ENCODE measurements around the gene DCTN4.
A peak's percentile ranks its signal among the peaks of the same experiment; 100 is the strongest.
"Not testable (repeated sequence)": the region's sequence is repeated elsewhere in the genome, so short reads cannot be mapped to it uniquely, and the experiment has no call there.

Gene DCTN4

GRCh38 chr5:150758531-150759333 lies at the start of gene DCTN4:
Gene DCTN4, minus strand, starts transcription at chr5:150759017. Its CDS starts 24 bp downstream, at chr5:150758993.
- DNase-seq (ENCODE audit: low read depth in 2 of 2) = peak; percentile 88 to 91

GRCh38 chr5:150804388-150804787 lies 45.6 kb upstream of the DCTN4 start:
- DNase-seq (ENCODE audit: low read depth in 2 of 2) = no peak

DNA sequence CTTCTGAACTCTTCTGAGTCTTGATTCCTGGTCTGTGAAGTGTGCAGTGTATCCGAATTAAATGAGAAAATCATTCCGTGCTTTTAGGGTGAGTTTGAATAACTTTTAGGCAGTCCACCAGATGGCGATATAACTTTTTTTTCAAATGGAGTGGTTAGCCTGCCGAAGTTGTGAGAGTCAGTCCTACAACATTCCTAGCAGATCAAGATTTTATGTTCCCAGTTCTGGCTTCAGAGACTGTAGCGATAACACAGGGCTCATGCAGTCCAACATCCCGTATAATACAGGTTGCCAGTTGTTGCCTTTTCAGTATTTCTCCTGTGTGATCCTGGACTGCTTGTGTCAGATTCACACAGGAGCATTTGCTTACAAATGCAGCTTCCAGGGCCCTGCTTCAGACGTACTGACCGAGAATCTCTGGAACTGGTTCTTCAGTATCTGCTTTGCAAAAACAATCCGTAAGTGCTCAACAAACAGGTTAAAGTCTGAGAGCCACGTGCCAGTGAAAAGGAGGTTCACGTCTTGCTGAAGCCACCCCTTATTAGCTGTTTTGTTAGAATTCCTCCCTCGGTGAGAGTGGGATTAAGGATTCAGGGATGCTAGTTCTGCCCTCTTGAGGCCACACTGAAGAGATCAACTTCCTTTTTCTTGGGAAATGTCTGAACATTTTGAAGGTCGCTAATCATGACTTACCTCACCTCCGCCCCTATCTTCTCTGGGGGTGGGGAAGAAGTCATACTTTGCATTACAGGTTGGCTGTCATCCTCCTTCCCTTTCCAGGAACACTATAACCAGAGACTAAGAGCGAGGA lies 42.5 kb upstream of the DCTN4 start:
- DNase-seq (ENCODE audit: low read depth in 2 of 2) = no peak

DNA sequence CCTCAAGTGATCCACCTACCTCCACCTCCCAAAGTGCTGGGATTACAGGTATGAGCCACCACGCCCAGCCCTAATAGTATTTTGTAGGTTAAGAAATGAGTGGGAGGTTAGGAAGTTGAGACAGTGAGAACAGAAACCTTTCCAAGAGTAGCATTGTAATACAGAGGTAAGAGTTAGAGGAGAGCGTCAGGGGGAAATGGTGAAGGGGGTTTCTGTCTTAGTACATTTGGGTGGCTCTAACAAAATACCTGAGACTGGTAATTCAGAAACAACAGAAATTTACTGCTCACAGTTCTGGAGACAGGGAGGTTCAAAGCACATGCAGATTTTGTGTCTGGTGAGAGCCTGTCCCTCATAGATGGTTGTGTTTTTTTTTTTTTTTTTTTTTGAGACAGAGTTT lies 38.6 kb upstream of the DCTN4 start:
- no peak for DNase-seq (ENCODE audit: low read depth in 2 of 2)

- DNase-seq (ENCODE audit: low read depth in 2 of 2) = no peak
Observed at GRCh38 chr5:150794927-150795326, 36.1 kb upstream of the DCTN4 start.

DNA sequence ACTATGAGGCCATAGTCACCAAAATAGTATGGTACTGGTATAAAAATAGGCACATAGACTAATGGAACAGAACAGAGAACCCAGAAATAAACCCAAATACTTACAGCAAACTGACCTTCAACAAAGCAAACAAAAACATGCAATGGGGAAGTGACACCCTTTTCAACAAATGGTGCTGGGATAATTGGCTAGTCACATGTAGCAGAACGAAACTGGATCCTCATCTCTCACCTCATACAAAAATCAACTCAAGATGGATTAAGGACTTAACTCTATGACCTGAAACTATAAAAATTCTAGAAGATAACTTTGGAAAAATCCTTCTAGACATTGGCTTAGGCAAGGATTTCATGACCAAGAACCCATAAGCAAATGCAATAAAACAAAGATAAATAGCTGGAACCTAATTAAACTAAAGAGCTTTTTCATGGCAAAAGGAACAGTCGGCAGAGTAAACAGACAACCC lies 34.6 kb upstream of the DCTN4 start:
- not testable (repeated sequence) for DNase-seq (ENCODE audit: low read depth in 2 of 2)

GRCh38 chr5:150791536-150791935 lies 32.7 kb upstream of the DCTN4 start:
- no peak for DNase-seq (ENCODE audit: low read depth in 2 of 2)

DNA sequence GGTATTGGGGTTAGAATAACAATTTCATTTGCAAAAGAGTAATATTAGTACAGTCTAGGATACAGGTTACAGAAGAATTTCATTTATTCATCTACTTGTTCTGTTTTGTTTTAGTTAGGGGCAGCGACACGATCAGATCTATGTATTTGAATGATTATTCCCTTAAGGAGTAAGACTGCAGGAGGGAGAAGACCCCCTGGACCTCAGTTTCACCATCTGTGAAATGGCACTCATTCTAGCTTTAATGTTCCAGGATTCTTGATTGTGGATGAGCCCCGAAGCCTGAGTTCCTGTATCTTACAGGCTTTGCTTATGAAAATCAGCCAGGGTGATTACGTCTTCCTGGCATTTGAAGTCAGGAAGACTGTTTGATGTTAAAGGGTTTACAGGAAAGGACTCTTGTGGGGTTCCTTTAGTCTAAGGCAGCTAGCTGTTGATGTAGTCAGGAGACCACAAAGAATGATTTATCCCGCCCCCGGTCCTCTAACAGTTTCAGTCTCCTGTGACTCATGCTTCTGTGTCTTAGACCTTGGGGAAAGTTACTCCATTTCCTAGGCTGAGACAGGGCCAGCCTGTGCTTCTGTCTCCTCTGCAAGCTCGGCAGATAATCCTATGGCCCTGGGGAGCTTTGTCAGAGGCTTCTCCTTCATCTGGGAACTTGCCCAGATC lies 31.3 kb upstream of the DCTN4 start:
- peak; percentile 61 to 62 for DNase-seq (ENCODE audit: low read depth in 2 of 2)

GRCh38 chr5:150789450-150789849 lies 30.6 kb upstream of the DCTN4 start:
- no peak for DNase-seq (ENCODE audit: low read depth in 2 of 2)

DNA sequence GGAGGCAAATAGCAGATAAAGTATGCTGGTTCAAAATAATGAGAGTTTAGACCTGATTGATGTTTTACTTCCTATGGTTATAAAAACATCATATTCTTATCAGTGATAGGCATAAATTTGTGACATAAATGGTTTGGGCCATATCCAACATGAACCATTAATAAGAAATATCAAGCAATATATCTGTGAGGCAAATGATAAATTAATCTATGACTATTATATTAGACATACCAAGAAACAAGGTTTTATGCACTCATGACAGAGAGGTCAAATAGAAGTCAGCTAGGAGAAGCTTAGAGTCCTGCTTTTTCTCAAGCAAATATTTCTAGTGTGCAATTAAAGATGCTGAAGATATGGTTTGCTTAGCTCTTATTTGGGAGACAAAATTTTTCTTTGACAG lies 30.2 kb upstream of the DCTN4 start:
- DNase-seq (ENCODE audit: low read depth in 2 of 2) = no peak

- DNase-seq (ENCODE audit: low read depth in 2 of 2) = no peak
Observed at GRCh38 chr5:150787656-150788055, 28.8 kb upstream of the DCTN4 start.

- DNase-seq (ENCODE audit: low read depth in 2 of 2) = no peak
Observed at GRCh38 chr5:150786876-150787275, 28.1 kb upstream of the DCTN4 start.

- DNase-seq (ENCODE audit: low read depth in 2 of 2) = no peak
Observed at GRCh38 chr5:150785950-150786349, 27.1 kb upstream of the DCTN4 start.

DNA sequence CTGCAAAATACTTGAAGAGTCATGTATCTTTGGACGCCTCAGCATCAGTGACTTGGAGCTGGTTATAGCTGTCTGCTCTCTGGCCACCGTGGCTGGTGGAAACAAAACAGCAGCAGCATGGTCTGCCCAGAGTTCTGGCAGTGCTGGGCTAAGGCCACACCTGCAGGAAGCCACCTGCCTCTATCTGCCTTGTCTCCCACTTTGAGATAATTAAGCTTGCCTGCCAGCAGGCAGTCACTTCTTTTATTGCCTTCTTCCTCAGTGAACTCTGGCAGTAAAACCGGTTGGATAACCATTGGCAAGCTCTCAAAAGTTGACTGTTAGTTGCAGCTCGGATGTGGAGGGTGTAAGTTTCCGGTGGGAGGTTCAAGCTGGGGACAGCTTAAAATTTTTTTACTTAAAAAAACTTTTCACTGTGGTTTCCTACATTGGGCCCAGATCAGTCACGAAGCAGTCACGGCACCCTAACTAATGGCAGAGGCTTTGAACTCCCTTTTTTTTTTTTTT lies 24.7 kb upstream of the DCTN4 start:
- DNase-seq (ENCODE audit: low read depth in 2 of 2) = peak; percentile 30 to 48

DNA sequence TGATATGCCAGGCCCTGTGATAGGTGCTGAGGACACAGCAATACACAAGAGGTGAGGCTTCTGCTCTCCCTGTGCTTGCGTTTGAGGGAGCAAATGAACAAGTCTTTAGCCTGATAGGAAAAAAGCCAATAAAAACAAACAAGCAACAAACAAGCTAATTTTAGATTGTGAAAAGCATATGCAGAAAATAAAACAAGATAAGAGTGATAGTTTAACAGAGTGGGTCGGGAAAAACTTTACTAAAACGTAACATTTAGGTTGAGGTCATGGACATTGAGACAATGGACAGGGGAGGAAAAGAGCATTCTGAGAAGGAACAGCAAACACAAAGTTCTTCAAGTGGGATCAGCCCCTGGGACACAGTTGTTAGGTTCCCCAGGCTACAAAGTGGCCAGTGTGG lies 24.0 kb upstream of the DCTN4 start:
- no peak for DNase-seq (ENCODE audit: low read depth in 2 of 2)

GRCh38 chr5:150781706-150782614 lies 23.1 kb upstream of the DCTN4 start:
- DNase-seq (ENCODE audit: low read depth in 2 of 2) = no peak

GRCh38 chr5:150780816-150781221 lies 22.0 kb upstream of the DCTN4 start:
- DNase-seq (ENCODE audit: low read depth in 2 of 2) = no peak

DNA sequence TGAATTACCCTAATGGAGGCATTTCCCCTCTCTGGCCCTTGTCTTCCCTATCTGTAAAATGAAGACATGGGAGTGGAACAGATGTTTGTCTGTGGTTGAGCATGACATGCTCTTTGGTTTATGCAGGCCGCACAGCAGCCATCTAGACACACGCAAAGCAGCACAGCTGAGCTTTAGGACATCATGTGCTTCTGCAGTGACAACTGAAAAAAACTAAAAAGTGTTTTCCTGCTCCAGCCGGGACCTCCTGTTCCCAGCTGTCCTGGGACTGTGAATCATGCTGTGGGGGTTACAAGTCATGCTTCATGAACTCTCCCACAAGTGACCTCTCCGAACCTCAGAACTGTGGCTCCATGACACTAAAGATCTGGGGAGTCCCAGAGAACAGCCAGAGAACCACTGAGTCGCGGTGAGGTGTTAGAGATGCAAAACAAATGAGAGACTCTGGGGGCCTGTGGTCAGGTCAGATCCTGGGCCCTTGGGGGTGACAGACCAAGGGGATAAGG lies 21.4 kb upstream of the DCTN4 start:
- no peak for DNase-seq (ENCODE audit: low read depth in 2 of 2)

GRCh38 chr5:150779397-150780186 lies 20.8 kb upstream of the DCTN4 start:
- no peak for DNase-seq (ENCODE audit: low read depth in 2 of 2)
